Heart left ventricle (tissue), 16 donors: ENCODE data around the gene SLC66A2. TPM values are rescaled to one million over a fixed set of nuclear protein-coding genes. Genes with fewer than 3 reads are reported as not detected.

Experiments
- ATAC-seq, 4 donors: fragments of 200-7000 bp; cut with Tn5 transposase; one replicate each; pipeline ENCODE4 v1.9.1; 2020 to 2022; ENCODE audit warnings: moderate library complexity in 4 of 4, mild to moderate bottlenecking in 3 of 4, moderate number of reproducible peaks in 1 of 4
- DNase-seq, 5 donors: peaks; one replicate each; pipeline ENCODE4 v3.0.0-alpha.2; 2020
- H3K27ac ChIP-seq, 12 donors: fragments of 200-600 bp; sonication (generic) in 4 of 12; one replicate each; pipeline versions ENCODE4 v1.5.0 to v1.8.0; 2016 to 2022; ENCODE audit warnings: mild to moderate bottlenecking in 2 of 12
- H3K27me3 ChIP-seq, 9 donors: fragments of 200-600 bp; sonication (generic) in 2 of 9; one replicate each; pipeline versions ENCODE4 v1.5.1 to v1.8.0; 2016 to 2022; ENCODE audit warnings: mild to moderate bottlenecking in 3 of 9
- H3K36me3 ChIP-seq, 9 donors: fragments of 200-600 bp; sonication (generic) in 2 of 9; one replicate each; pipeline versions ENCODE4 v1.5.0 to v1.8.0; 2018 to 2022; ENCODE audit warnings: mild to moderate bottlenecking in 2 of 9
- H3K4me1 ChIP-seq, 12 donors: fragments of 200-600 bp; sonication (generic) in 4 of 12; one replicate each; pipeline versions ENCODE4 v1.5.0 to v1.8.0; 2016 to 2022; ENCODE audit warnings: mild to moderate bottlenecking in 3 of 12
- H3K4me3 ChIP-seq, 12 donors: fragments of 200-600 bp; sonication (generic) in 4 of 12; one replicate each; pipeline versions ENCODE4 v1.5.0 to v1.8.0; 2017 to 2022; ENCODE audit warnings: mild to moderate bottlenecking in 9 of 12, moderate library complexity in 4 of 12
- H3K9me3 ChIP-seq, 12 donors: fragments of 200-600 bp; sonication (generic) in 4 of 12; one replicate each; pipeline versions ENCODE4 v1.5.0 to v1.8.0; 2016 to 2022; ENCODE audit warnings: mild to moderate bottlenecking in 1 of 12
- POLR2A ChIP-seq, 2 donors: fragments of 450-650 bp; IDR thresholded peaks; one replicate each; pipeline ENCODE4 v1.6.1; 2017; ENCODE audit warnings: antibody characterized with exemption in 2 of 2, mild to moderate bottlenecking in 2 of 2, moderate library complexity in 2 of 2
- WGBS, 4 donors: extraction: QIAGEN DNeasy Blood & Tissue Kit in 2 of 4; methylation state at CpG; one replicate each; pipeline versions ENCODE4 v1.1.5 to v1.1.7; 2013 to 2018; 5-methylcytosine and 5-hydroxymethylcytosine counted together
- intact Hi-C, 10 donors: fragments of 100-400 bp; cut with DNase I; formaldehyde crosslinking; loops; one replicate each; pipeline versions ENCODE4 v1.11.1 to v1.14.2; 2022
- polyA plus RNA-seq, 2 donors: library from polyadenylated mRNA; stranded (reverse); fragments of 200-250 nt; gene quantifications; one replicate each; pipeline ENCODE4 v1.2.3, GENCODE V29; 2013
- total RNA-seq, 9 donors: library from RNA; depleted of rRNA in 2 of 9; stranded (reverse); fragments of >200 nt in 2 of 9; fragmentation: NEBNext Ultra II Directional in 3 of 9; extraction: Animal tissue kit (Norgen Biotek cat#: 25700) in 3 of 9; gene quantifications; one replicate each; pipeline versions ENCODE4 v1.1.0 to v1.2.4, GENCODE V29; 2016 to 2023
- TF ChIP-seq, protein P1 (sequence below), 12 donors: fragments of 200-600 bp; sonication (generic) in 4 of 12; IDR thresholded peaks; one replicate each; pipeline versions ENCODE4 v1.5.0 to v1.8.0; 2018 to 2022; ENCODE audit warnings: antibody characterized with exemption in 12 of 12, mild to moderate bottlenecking in 5 of 12
- donor health status: ischemic (EF 13 %, LVEDD 7.1; RV severe dilation, severe dysfunction).
- donor health status: healthy with polysubstance abuse.
- donor health status: DM: no; HTN: yes; CAD: no.
- donor health status: DM: no; HTN: no; CAD: no.
- donor health status: ischemic (EF 25% LVEDD 6.9; RV normal size, moderate dysfunction).
- donor health status: ischemic (EF 25% LVEDD 5.7; RV mildly dilated, moderate dysfunction).
- donor health status: healthy.
- donor health status: DM: yes; HTN: yes; CAD: no.
- donor health status: ischemic (EF 35%, LVEDD 5.7; RV mildly dilated, moderate dysfunction).
- donor health status: nonischemic (EF 11% LVEDD 7.7; RV severe dilation, severe dysfunction).
- donor health status: DM: yes; HTN: yes; CAD: no.
- donor health status: PGD.
- donor health status: ischemic (EF 29% LVEDD 5.4; RV normal size, mild dysfunction).
- donor health status: nonischemic (EF 23%, LVEDD 6.1; RV moderate dilation, normal function).

Gene SLC66A2
- total and polyA plus RNA-seq, 11 donors = 19.7 to 33.4 (median 26.6) TPM

DNA sequence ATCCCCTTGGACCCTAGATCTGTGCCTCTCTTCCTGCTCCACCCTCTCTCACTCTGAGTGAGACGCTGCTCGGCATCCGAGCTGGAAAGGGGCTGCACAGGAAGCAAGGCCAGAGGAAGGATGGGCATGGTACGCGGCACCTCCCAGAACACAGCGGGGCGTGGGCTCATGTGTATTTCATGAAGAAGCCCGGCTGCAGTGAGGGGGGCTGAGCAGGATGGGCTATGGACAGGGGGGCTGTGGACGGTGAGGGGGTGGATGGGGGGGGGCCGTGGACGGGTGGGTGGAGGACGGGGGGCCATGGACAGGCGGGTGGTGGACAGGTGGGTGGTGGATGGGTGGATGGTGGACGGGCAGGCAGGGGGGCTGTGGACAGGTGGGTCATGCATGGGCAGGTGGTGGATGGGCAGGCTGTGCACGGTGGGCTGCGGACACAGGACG is 28.5 kb downstream of the SLC66A2 start:
- Histone ChIP-seq H3K27ac (no peak overlapping the region), H3K4me1 (peaks cover 0 to 20% (median 7%) of the 10 kb centered on the region in 12 donors), H3K4me3 (no peak overlapping the region), H3K27me3 (no peaks in the 10 kb centered on the region), H3K36me3 (peaks cover 0 to 45% (median 12%) of the 10 kb centered on the region in 9 donors), H3K9me3 (no peaks in the 10 kb centered on the region)
- TF ChIP-seq POLR2A (IDR thresholded peaks at IDR 0.05) = no peak
- TF ChIP-seq, protein P1, sequence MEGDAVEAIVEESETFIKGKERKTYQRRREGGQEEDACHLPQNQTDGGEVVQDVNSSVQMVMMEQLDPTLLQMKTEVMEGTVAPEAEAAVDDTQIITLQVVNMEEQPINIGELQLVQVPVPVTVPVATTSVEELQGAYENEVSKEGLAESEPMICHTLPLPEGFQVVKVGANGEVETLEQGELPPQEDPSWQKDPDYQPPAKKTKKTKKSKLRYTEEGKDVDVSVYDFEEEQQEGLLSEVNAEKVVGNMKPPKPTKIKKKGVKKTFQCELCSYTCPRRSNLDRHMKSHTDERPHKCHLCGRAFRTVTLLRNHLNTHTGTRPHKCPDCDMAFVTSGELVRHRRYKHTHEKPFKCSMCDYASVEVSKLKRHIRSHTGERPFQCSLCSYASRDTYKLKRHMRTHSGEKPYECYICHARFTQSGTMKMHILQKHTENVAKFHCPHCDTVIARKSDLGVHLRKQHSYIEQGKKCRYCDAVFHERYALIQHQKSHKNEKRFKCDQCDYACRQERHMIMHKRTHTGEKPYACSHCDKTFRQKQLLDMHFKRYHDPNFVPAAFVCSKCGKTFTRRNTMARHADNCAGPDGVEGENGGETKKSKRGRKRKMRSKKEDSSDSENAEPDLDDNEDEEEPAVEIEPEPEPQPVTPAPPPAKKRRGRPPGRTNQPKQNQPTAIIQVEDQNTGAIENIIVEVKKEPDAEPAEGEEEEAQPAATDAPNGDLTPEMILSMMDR (IDR thresholded peaks at IDR 0.05) = no peak
- 70 to 81% (median 76%) methylated on average over 17 of the region's 17 CpGs for WGBS, 4 donors
- ATAC-seq (peak in 1 of 4 donors; percentile 7), DNase-seq (peak in 3 of 5 donors; percentile 15 to 55 (median 16))
- intact Hi-C loops = no loop called here

DNA sequence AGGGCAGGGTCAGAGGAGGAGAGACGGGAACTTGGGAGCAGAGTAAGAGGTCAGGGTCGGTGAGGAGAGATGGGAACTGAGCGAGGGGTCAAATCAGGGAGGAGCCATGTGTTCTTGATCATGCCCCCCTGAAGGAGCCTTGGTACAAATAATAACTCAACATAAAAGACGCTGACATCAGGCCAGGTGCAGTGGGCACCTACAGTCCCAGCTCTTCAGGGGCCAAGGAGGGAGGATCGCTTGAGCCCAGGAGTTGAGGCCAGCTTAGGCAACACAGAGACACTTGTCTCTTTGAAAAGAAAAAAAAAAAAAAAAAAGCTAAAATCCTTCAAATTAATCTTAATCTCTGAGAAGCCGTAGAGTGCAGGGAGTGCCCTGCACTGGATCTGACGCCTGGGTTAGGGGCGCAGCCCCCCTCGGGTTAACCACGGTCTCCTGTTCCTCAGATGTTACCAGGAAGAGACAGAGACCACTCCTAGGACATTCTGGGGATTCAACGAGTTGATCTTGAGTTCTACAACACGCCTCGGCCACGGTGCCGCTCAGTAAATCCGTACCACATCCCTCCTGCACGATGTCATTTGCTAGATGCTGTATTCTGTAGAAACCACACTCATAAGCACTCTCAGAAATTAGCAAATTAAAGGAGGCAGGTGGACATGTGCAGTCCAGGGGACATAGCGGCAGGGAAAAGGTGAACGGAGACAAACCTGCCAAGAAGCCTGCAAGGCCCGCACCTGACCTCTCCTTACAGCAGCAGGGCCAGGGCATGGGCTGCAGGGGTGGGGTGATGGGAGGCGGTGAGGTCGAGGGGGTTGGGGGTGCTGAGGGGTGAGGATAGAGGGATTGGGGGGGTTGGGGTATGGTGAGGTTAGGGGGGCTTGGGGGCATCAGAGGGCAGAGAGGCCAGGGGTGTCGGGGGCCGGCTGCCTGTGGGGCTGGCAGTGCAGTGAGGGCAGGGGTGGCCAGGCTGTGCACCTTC is 29.2 kb downstream of the SLC66A2 start:
- no peak for TF ChIP-seq POLR2A (IDR thresholded peaks at IDR 0.05)
- TF ChIP-seq, protein P1 (IDR thresholded peaks at IDR 0.05) = no peak
- Histone ChIP-seq H3K36me3 (peaks cover 0 to 48% (median 14%) of the 10 kb centered on the region in 9 donors), H3K27me3 (no peaks in the 10 kb centered on the region), H3K4me1 (peaks cover 0 to 20% (median 7%) of the 10 kb centered on the region in 12 donors), H3K27ac (no peak overlapping the region), H3K4me3 (no peak overlapping the region), H3K9me3 (no peaks in the 10 kb centered on the region)
- peak in 2 of 5 donors; percentile 10 to 12 for DNase-seq
- intact Hi-C loops = no loop called here
- WGBS, 4 donors = 94 to 98% (median 96%) methylated on average over 22 to 24 of the region's 24 CpGs
- ATAC-seq = peak in 1 of 4 donors; percentile 8

DNA sequence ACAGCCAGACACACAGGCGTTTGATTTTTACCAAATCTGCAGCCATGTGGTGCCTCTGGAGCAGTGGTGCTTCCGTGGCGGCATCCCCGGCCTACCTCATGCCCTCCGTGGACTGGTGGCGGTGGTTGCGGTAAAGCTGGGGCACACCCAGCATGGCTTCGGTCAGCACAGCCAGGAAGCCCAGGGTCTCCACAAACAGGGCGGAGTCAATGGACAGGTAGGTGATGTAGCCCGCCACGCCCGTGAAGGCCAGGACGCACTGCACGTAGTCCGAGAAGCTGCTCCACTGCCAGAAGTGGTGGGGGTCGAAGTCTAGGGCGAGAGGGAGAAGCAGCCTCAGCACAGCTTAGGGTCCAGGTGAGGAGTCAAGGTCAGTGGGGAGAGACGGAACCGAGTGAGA is 32.4 kb downstream of the SLC66A2 start:
- ATAC-seq = no peak

More for the DNA sequence above, 32.4 kb downstream of the SLC66A2 start:
- Histone ChIP-seq H3K27ac (no peak overlapping the region), H3K36me3 (peaks cover 0 to 53% (median 32%) of the 10 kb centered on the region in 9 donors), H3K9me3 (no peaks in the 10 kb centered on the region), H3K4me1 (peaks cover 0 to 6% (median 0%) of the 10 kb centered on the region in 12 donors), H3K4me3 (no peak overlapping the region), H3K27me3 (no peaks in the 10 kb centered on the region)
- intact Hi-C loops = loop anchor here in 1 of 10 donors (10.0 kb wide), 1 partner anchor 544 kb away; no protein-coding TSS in a partner anchor
- peak in 1 of 5 donors; percentile 9 for DNase-seq
- WGBS, 4 donors = 97 to 99% (median 98%) methylated on average over 19 of the region's 19 CpGs
- TF ChIP-seq POLR2A (IDR thresholded peaks at IDR 0.05) = no peak
- TF ChIP-seq, protein P1 (IDR thresholded peaks at IDR 0.05) = no peak
